ENCODE measurements around the gene NPEPL1.

Gene NPEPL1

GRCh38 chr20:58657986-58658385 lies 34.6 kb upstream of the NPEPL1 start:
- no peak for DNase-seq

DNA sequence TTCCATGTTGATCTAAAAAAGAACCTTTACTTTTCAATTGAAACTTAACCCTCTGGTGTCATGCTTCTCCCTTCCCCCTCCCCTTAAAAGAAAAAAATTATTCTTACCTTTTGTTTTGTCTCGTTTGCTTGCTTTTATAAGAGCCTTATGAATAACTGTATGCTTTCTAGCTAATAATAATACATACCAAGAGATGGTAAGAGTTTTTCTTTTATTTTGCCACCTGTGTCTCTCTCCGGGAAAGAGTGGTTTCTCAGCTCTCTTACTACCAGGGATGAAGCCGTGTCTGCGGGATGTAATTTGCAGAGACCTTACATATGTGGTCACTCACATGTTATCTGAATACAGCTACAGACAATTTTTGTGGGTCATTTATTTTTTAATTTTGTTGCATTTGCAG lies 33.8 kb upstream of the NPEPL1 start:
- DNase-seq = no peak

- no peak for DNase-seq
Measured at GRCh38 chr20:58659841-58660240, 32.8 kb upstream of the NPEPL1 start.

GRCh38 chr20:58660855-58661597 lies 31.6 kb upstream of the NPEPL1 start:
- no peak for DNase-seq

DNA sequence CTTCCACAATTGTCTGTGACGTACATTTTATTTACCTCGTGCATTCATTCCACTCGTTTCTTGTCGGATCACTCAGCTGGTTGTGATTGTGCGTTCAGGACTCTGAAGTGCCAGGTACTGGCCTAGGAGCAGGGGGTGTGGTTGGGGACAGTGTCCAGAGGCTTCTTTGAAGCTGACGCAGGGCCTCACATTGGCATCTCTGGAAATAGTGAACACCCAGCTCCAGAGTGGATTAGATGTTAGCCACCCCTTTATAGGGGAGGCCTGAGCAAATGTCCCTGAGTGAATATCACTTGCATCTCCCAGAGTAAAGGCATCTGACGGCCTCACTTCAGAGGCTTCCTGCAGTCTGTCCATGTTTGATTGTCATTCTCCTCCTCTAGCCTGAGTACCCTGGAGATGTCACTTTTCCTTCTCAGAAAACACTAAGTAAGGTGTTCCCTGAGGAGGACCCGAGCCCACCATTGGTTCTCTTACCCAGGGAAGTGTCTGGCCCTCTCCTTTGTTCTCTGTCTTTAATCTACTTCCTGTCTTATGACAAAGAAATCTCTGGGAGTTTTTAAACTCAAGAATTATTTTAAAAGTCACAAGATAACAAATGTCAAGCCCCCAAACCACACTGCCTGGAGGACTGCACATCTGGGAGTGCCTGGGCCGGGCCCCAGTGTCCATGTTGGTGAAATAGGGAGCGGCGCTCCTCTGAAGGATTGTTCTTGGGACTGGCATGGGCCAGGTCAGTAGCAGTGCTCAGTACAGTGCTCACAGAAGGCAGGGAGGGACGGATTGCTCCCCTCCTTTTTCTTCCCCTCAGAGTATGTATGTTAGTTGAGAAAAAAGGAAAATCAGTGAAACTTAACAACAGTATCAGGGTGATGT lies 30.8 kb upstream of the NPEPL1 start:
- DNase-seq = no peak

- DNase-seq = no peak
Measured at GRCh38 chr20:58664331-58664730, 28.3 kb upstream of the NPEPL1 start.

GRCh38 chr20:58664883-58665282 lies 27.7 kb upstream of the NPEPL1 start:
- DNase-seq = no peak

GRCh38 chr20:58665606-58666005 lies 27.0 kb upstream of the NPEPL1 start:
- DNase-seq = no peak

GRCh38 chr20:58666702-58667101 lies 25.9 kb upstream of the NPEPL1 start:
- DNase-seq = no peak

DNA sequence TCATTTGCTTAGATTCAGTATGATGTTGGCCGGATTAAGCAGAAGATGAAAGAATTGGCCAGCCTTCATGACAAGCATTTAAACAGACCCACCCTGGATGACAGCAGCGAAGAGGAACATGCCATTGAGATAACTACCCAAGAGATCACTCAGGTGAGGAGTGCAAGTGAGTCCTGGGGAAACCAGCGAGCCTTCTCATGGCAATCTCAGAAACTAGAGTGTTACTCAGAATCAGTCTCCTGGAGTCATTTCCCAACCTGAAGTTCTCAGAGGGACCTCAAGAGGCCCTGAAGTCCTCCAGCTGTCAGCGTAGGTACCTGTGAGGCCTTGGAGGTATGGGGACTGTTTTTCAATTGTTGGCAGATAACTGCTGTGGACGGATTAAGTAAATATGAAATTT lies 24.6 kb upstream of the NPEPL1 start:
- DNase-seq = no peak

GRCh38 chr20:58668901-58669286 lies 23.7 kb upstream of the NPEPL1 start:
- no peak for DNase-seq

DNA sequence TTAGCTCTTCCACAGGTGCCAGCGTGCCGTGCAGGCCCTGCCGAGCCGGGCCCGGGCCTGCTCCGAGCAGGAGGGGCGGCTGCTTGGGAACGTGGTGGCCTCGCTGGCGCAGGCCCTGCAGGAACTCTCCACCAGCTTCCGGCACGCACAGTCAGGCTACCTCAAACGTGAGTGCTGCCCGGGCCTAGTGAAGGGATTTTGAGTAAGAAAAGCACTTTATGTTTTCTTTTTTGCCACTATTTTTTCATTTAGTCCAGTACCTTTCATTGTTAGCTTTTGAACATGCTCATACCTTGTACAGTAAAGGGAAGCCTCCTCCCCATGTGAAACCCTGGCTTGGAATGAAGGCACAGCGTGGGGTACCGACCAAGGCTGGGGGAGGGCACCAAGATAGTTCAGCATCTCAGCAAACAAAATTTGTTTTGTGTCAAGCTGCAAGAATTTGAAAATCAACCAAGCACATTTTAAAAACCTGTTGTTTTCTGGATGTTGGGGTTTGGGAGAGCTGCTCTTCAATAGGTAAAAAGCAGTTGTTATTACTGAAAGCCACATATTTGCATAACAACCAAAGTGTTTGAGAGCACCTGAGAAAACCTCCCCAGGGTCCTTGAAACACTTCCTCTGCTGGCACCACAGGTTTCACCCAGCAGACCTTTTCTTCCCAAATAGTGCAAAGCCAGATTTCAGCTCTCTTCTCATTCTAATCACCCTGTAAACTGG lies 23.2 kb upstream of the NPEPL1 start:
- DNase-seq = no peak

- DNase-seq = no peak
Measured at GRCh38 chr20:58670102-58670501, 22.5 kb upstream of the NPEPL1 start.

DNA sequence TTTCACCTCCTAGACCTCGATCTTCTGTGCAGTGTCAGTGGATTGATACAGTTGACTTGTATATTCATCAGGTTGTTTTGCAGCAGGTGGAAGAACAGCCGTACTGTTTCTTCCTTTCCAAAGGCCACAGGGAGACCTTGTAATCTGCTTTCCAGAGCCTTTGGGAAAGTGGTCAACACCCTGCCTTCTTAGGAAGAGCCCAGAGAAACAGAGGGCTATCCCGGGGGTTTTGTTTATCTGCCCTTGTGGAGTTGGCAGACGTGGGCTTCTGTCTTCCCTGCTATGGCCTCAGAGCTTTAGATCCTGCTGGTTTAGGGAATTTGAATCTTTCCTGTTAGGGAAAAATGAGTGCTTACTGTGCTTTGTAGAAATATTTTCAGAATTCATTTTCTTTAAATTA lies 21.9 kb upstream of the NPEPL1 start:
- no peak for DNase-seq

DNA sequence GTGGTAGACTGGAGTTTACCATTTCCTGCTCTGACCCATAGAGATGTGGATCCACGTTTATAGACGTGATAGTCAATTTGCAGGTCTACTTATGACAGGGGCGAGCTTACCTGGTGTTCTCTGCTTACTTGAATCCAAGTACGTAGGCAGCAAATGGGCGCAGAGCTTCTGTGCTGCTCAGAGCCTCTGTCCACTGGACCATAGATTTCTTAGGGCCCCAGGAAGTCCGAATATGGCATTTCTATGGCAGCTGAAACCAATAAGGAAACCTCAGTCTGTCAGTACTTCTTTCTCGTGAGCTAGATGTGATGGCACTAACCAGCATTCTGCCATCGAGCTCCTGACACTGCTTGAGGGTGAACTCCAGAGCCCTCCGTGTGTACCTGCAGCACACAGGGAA lies 19.5 kb upstream of the NPEPL1 start:
- no peak for DNase-seq

DNA sequence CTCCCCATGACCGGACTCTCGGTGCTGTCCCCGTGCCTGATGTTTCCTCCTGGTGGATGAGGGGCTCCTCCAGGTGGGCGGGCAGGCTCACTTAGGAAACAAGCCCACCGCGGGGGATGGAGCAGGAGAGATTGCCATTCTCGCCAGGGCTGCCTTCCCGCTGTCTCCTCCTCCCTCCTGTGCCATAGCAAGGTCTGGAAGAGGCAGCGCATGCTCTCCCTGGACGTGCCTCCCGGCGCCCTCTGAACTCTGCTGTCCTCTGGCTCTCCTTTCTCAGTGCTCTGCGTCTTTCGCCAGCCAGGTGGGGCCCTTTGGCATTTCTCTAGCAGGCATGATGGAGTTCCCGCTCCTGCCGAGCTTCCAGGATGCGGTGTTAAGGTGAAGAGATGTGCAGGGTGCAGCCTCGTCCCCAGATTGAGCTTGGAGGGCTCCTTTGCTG lies 17.4 kb upstream of the NPEPL1 start:
- no peak for DNase-seq

GRCh38 chr20:58675641-58676040 lies 17.0 kb upstream of the NPEPL1 start:
- no peak for DNase-seq

GRCh38 chr20:58676161-58676560 lies 16.4 kb upstream of the NPEPL1 start:
- DNase-seq = no peak

GRCh38 chr20:58677079-58677604 lies 15.5 kb upstream of the NPEPL1 start:
- no peak for DNase-seq

DNA sequence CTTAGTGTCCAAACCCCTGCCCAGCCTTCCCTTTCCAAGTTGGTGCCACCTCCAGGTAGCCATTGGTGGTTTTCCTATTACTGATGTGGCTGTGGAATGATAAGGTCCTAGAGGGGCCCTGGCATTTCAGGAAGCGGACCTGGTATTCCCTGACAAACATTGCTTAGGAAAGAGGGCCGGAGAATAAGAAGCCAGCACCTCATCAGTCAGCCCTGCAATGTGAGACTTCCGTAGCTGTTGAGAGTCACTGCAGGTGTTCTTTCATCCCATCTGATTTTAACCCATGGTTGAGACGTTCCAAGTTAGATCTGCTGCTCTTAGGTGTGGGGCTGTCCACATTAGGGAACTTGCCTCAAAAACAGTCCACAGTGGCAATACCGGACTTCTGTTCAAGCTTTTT lies 14.8 kb upstream of the NPEPL1 start:
- no peak for DNase-seq

- DNase-seq = no peak
Measured at GRCh38 chr20:58678806-58679205, 13.8 kb upstream of the NPEPL1 start.

GRCh38 chr20:58682656-58683531 lies 9.7 kb upstream of the NPEPL1 start:
- peak; percentile 35 for DNase-seq

Data from EL (cell line).